Femur (tissue), 1 donor: ENCODE data around the gene HIP1.
"Not testable (repeated sequence)": the region's sequence is repeated elsewhere in the genome, so short reads cannot be mapped to it uniquely, and the experiment has no call there.

Experiments used
- DNase-seq: peaks from one replicate; pipeline ENCODE4 v3.0.0-alpha.2; 2017

Gene HIP1

GRCh38 chr7:75738604-75738974 is at the start of gene HIP1:
HIP1 (minus strand) TSS chr7:75738941; CDS start chr7:75738920, 21 bp downstream.
- no peak for DNase-seq

- not testable (repeated sequence) for DNase-seq
Measured at GRCh38 chr7:75788154-75788847, 49.6 kb upstream of the HIP1 start.

GRCh38 chr7:75783058-75783457 is 44.3 kb upstream of the HIP1 start:
- DNase-seq, result not testable (repeated sequence)

DNA sequence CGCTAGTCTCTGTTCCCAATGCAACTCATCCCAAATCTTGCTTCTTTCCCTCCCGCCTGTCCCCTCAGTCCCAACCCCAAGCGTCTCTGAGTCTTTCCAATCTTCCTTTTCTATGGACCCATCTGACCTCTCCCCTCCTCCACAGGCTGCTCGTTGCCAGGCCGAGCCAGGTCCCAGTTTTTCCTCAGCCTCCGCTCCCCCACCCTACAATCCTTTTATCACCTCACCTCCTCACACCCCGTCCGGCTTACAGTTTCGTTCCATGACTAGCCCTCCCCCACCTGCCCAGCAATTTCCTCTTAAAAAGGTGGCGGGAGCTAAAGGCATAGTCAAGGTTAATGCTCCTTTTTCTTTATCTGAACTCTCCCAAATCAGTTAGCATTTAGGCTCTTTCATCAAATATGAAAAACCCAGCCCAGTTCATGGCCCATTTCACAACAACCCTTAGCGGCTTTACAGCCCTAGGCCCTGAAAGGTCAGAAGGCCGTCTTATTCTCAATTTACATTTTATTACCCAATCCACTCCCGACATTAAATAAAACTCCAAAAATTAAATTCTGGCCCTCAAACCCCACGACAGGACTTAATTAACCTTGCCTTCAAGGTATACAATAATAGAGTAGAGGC is 42.0 kb upstream of the HIP1 start:
- not testable (repeated sequence) for DNase-seq

DNA sequence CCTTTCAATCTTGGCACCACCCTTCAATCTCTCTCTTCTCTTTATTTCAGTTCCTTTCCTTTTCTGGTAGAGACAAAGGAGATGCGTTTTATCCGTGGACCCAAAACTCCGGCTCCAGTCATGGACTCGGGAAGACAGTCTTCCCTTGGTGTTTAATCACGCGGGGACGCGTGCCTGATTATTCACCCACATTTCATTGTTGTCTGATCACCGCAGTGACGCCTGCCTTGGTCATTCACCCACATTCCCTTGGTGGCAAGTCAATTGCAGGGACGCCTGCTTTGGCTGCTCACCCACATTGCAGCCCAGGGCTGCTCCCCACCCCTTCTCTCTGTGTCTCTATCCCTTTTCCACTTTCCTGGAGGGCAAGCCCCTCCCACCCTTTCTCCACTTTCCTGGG is 40.8 kb upstream of the HIP1 start:
- DNase-seq, result not testable (repeated sequence)

DNA sequence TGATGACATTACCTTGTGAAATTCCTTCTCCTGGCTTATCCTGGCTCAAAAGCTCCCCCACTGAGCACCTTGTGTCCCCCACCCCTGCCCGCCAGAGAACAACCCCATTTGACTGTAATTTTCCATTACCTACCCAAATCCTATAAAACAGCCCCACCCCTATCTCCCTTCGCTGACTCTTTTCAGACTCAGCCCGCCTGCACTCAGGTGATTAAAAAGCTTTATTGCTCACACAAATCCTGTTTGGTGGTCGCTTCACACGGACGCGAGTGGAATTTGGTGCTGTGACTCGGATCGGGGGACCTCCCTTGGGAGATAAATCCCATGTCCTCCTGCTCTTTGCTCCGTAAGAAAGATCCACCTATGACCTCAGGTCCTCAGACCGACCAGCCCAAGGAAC is 40.3 kb upstream of the HIP1 start:
- DNase-seq, result not testable (repeated sequence)

DNA sequence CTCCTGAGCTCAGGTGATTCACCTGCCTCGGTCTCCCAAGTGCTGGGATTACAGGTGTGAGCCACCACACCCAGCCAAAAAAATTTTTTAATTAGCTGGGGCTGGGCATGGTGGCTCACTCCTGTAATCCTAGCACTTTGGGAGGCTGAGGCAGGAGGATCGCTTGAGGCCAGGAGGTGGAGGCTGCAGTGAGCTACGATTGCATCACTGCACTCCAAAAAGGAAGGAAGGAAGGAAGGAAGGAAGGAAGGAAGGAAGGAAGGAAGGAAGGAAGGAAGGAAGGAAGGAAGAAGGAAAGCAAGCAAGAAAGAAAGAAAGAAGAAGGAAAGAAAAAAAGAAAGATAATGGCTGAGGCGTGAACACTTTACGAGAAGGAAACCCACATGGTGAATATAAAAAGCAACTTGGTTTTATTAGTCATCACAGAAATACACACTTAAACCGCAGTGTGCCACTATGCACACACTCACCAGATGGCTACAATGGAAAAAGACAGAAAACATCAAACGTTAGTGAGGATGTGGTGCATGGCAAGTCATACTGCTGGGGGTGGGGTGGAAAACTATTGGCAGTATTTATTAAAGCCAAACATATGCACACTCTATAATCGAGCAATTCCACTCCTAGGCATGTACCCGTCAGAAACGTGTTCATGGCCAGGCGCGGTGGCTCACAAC is 37.7 kb upstream of the HIP1 start:
- DNase-seq, result no peak

GRCh38 chr7:75773958-75774357 is 35.2 kb upstream of the HIP1 start:
- not testable (repeated sequence) for DNase-seq

DNA sequence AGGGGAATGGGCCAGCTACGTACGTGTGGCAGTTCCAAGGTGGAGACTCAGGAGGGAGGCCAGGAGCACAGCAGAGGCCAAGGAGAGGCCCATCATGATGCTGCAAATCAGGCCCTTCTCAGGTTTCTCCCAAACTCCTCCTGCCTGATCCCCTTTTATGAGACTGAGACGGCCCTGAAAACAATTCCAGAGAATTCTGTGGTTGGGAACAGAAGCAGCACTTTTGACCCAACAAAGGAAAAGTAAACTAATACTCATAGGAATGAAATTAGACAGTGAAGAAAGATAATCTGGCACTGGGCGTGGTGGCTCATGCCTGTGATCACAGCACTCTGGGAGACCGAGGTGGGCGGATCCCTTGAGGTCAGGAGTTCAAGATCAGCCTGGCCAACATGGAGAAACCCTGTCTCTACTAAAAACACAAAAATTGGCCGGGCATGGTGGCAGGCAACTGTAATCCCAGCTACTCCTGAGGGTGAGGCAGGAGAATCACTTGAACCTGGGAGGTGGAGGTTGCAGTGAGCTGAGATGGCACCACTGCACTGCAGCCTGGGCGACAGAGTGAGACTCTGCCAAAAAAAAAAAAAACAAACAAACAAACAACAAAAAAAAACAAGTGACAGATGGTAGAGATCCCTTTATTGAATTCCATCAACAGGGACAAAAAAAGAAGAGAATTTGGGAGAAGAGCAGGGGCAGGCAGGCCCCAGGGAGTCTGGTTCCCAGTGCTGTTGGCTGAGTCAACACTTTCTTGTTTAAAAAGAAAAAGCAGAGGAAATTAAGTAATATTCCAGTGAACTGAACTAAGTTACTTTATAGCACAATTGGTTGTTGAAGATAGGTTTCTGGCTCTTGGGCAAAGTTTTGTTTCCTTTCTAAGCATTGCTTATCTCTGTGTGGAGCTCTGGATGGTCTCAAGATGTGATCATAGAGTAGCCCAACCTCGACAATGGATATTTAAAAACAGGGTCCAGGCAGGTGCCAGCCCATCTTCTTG is 33.6 kb upstream of the HIP1 start, which contains the start of gene CCL26:
Gene CCL26 (minus strand): TSS at position 131 of the 997 bp plus-strand sequence. CDS start 35 bp downstream, at position 96.
- no peak for DNase-seq

- no peak for DNase-seq
Measured at GRCh38 chr7:75771224-75771623, 32.5 kb upstream of the HIP1 start.

DNA sequence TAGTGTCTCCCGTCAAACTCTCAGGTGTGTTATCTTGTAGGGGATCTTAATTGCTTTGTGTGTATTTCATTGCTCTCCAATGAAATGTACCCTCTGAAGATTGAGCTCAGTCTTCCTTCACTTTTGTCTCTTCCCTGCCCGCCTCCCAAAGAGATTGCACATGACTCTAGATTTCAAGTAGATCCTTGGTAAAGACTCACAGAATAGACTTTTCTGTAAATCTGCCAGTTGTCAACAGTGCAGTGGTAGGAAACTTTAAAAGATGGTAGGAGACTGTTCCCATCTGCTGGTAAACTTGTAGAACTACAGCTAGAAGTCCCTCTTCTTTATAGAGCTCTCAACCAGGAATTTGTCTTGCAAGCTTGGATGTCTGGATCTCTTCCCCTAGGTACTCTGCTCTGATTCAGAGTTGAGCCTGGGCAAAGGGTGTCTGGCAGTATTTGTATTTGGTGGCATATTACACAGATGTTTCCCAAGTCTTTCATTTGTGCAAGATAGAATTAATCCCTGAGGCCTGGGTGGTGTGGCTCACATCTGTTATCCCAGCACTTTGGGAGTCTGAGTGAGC is 23.7 kb upstream of the HIP1 start:
- no peak for DNase-seq

- not testable (repeated sequence) for DNase-seq
Measured at GRCh38 chr7:75761801-75762200, 23.1 kb upstream of the HIP1 start.

- no peak for DNase-seq
Measured at GRCh38 chr7:75758491-75758890, 19.8 kb upstream of the HIP1 start.

- no peak for DNase-seq
Measured at GRCh38 chr7:75757860-75758259, 19.1 kb upstream of the HIP1 start.

GRCh38 chr7:75756991-75757676 is 18.4 kb upstream of the HIP1 start:
- no peak for DNase-seq

DNA sequence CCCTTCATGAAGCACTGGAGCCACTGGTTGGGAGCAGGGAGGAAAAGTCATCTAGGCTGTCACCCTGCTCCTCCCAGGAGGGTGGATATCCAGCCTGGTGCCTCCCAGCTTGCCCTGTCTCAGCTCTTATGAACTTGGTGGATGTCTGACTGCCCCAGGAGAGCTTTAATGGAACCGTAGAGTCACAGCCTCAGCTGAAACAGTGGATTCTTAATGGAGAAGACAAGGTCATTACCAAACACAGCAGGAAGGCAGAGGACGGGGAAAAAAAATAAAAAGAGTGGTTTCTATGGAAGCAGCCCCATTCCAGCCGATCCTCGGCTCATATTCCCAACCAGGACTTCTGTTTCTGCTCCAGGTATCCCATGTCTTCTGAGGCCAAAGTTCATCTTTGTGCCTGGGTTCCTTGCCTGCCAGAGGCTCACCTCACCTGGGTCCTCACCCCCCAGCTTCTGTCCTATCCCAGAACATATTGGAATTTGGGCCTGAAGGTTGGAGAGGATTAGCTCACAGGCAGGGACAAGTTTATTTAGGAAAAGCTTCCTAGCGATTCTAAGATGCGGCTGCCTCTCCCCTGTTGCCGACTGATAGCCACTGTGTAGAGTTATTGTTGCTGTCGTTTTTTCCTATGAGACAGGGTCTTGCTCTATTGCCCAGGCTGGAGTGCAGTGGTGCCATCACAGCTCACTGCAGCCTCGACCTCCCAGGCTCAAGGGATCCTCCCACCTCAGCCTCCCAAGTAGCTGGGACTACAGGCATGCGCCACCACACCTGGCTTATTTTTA is 17.7 kb upstream of the HIP1 start:
- DNase-seq, result no peak

GRCh38 chr7:75743455-75743859 is 4.7 kb upstream of the HIP1 start:
- DNase-seq, result no peak

DNA sequence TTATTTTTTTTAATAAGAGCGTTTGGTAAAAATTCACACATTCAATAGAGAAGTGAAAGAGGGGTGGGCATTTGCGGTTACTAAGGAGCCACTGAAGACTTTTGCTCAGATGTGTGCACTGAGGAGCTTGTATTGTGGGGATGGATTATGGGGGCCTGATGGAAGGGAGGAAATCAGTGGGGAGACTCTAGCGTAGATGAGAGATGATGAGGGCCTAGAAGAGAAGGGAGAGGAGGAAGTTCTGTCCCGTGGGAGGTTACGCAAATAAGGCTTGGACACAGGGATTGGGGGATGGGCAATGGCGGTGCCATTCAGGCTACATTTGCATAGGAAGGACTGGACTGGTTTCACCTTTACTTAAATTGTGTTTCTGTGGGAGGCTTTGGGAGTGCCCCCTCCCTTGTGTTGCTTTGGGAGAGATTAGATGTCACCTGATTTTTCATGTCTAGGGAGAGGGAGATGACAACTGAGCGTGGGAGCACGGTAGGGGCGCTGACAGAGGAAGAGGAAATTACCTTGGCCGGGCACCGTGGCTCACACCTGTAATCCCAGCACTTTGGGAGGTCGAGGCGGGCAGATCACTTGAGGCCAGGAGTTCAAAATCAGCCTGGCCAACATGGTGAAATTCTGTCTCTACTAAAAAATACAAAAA is 2.2 kb upstream of the HIP1 start:
- DNase-seq, result no peak

GRCh38 chr7:75739796-75740672 is 1.3 kb upstream of the HIP1 start:
- DNase-seq, result no peak
